CD4-positive, alpha-beta T cell treated with Interleukin-15 for 1 hour (primary cell): ENCODE results near the gene OR56A3.

Experiments used
- DNase-seq: peaks from one replicate; pipeline ENCODE4 v3.0.0-alpha.2; 2020

The OR56A3 gene

GRCh38 chr11:5983443-5983842, 41.4 kb downstream of the OR56A3 start:
- DNase-seq, result no peak

- DNase-seq, result no peak
These were observed 44.8 kb downstream of the OR56A3 start, which contains the start of gene OR52L1 for GRCh38 chr11:5986885-5987284. Gene OR52L1, minus strand, starts transcription at chr11:5986985. Its CDS starts 55 bp downstream, at chr11:5986930.

GRCh38 chr11:5989203-5989602, 47.2 kb downstream of the OR56A3 start:
- no peak for DNase-seq

GRCh38 chr11:5992150-5992549, 50.1 kb downstream of the OR56A3 start:
- no peak for DNase-seq

GRCh38 chr11:5992604-5993251, 50.7 kb downstream of the OR56A3 start:
- no peak for DNase-seq

- DNase-seq, result no peak
These were observed 52.7 kb downstream of the OR56A3 start for GRCh38 chr11:5994791-5995190.
